HepG2 (cell line): Measurements from ENCODE around the gene DDX20. TPM values are rescaled to one million over a fixed set of nuclear protein-coding genes. Genes with fewer than 3 reads are reported as not detected.

ENCODE experiments used
- ATAC-seq: fragments of 200-7000 bp; cut with Tn5 transposase; 3 replicates; pipeline ENCODE4 v1.9.1; 2020; ENCODE audit warnings: mild to moderate bottlenecking, moderate library complexity
- BruUV-seq: library from RNA; stranded (reverse); fragments of 400-500 nt; replicated peaks from 2 replicates; lab custom pipeline; 2021; lab: Mats Ljungman, UMichigan
- CTCF ChIA-PET: fragments of 300-600 bp; formaldehyde crosslinking; extraction: SDS; loops from one replicate; lab custom pipeline; 2021; ENCODE audit warnings: low total read pairs, inconsistent platforms, low intra/inter-chr PET ratio; lab: Yijun Ruan, JAX
- POLR2A ChIA-PET: fragments of 350-600 bp; sonication (Branson Sonifier 250); formaldehyde crosslinking; loops from one replicate; lab custom pipeline; 2020; ENCODE audit warnings: antibody characterized with exemption, inconsistent platforms; lab: Yijun Ruan, JAX
- DNase-seq: peaks from one replicate; pipeline ENCODE4 v3.0.0-alpha.2; 2015; ENCODE audit warnings: low spot score
- FAIRE-seq: peaks from 3 replicates; lab custom pipeline; 2011; peaks lifted over from hg19 to GRCh38; lab: Jason Lieb, UNC
- H2AFZ ChIP-seq: one replicate; pipeline ENCODE4 v1.6.1; 2011; ENCODE audit warnings: low read length, inconsistent platforms
- H3K27ac ChIP-seq: fragments of 300-600 bp; 3 replicates; pipeline ENCODE4 v1.8.0; 2011; ENCODE audit warnings: mixed run types, mild to moderate bottlenecking, mixed read lengths, low read length, inconsistent platforms; ENCODE audit not compliant: insufficient read depth; ENCODE audit errors: extremely low read length
- H3K27me3 ChIP-seq, 2 experiments: fragments of 200-600 bp in 1 of 2; 2 replicates in 1 of 2; 3 replicates in 1 of 2; pipeline versions ENCODE4 v1.6.0 to v1.8.0; 2011; ENCODE audit warnings: low read length in 2 of 2, mild to moderate bottlenecking in 2 of 2, moderate library complexity in 2 of 2, inconsistent platforms in 1 of 2; ENCODE audit not compliant: insufficient read depth in 2 of 2, control insufficient read depth in 1 of 2
- H3K36me3 ChIP-seq, 2 experiments: fragments of 200-600 bp in 1 of 2; replicated peaks in 1 of 2; 2 replicates in 1 of 2; 3 replicates in 1 of 2; pipeline versions ENCODE4 v1.5.1 to v1.8.0; 2011; ENCODE audit warnings: low read length in 2 of 2, inconsistent platforms in 1 of 2; ENCODE audit not compliant: insufficient read depth in 2 of 2, control insufficient read depth in 1 of 2
- H3K4me1 ChIP-seq: 2 replicates; pipeline ENCODE4 v1.5.1; 2012; ENCODE audit warnings: low read length, inconsistent platforms; ENCODE audit not compliant: insufficient read depth
- H3K4me2 ChIP-seq: 2 replicates; pipeline ENCODE4 v1.6.0; 2011; ENCODE audit warnings: low read depth, low read length, inconsistent platforms
- H3K4me3 ChIP-seq, 3 experiments: fragments of 200-600 bp in 1 of 3; sonication (generic), shearing (Covaris generic) in 1 of 3; replicated peaks in 1 of 3; 2 replicates each; pipeline ENCODE4 v1.5.1; 2011 to 2016; ENCODE audit warnings: low read length in 3 of 3, inconsistent platforms in 2 of 3, low read depth in 2 of 3, mild to moderate bottlenecking in 2 of 3, control low read depth in 1 of 3, mixed read lengths in 1 of 3; ENCODE audit not compliant: insufficient read depth in 1 of 3
- H3K79me2 ChIP-seq: one replicate; pipeline ENCODE4 v1.6.1; 2011; ENCODE audit warnings: low read length, inconsistent platforms; ENCODE audit not compliant: insufficient read depth
- H3K9ac ChIP-seq: 2 replicates; pipeline ENCODE4 v1.6.0; 2011; ENCODE audit warnings: mild to moderate bottlenecking, low read depth, low read length, inconsistent platforms; ENCODE audit not compliant: insufficient read depth
- H3K9me3 ChIP-seq: 2 replicates; pipeline ENCODE4 v1.5.1; 2012; ENCODE audit warnings: mild to moderate bottlenecking, low read length
- H4K20me1 ChIP-seq: 2 replicates; pipeline ENCODE4 v1.6.0; 2011; ENCODE audit warnings: inconsistent platforms, mild to moderate bottlenecking, low read length, moderate library complexity; ENCODE audit not compliant: insufficient read depth
- FOXA3 ChIP-seq: IDR thresholded peaks from 2 replicates; pipeline ENCODE4 v1.6.1; 2016; ENCODE audit warnings: missing genetic modification reagents, missing compliant biosample characterization
- FOXK1 ChIP-seq: sonication (generic); formaldehyde crosslinking; IDR thresholded peaks from 2 replicates; pipeline ENCODE4 v1.4.0; 2020; ENCODE audit warnings: low read depth, missing genetic modification reagents, borderline replicate concordance
- HDAC6 ChIP-seq: fragments of 200-600 bp; sonication (generic); IDR thresholded peaks from 2 replicates; pipeline ENCODE4 v1.7.0; 2017; ENCODE audit warnings: mild to moderate bottlenecking, antibody characterized with exemption, low read length, low read depth
- RARA ChIP-seq: IDR thresholded peaks from 2 replicates; pipeline ENCODE4 v1.6.1; 2016; ENCODE audit warnings: missing genetic modification reagents, missing compliant biosample characterization
- SAP130 ChIP-seq: IDR thresholded peaks from 2 replicates; pipeline ENCODE4 v1.6.1; 2016; ENCODE audit warnings: low read depth
- ZNF740 ChIP-seq: sonication (generic); formaldehyde crosslinking; IDR thresholded peaks from 2 replicates; pipeline ENCODE4 v1.4.0; 2020; ENCODE audit warnings: missing genetic modification reagents
- WGBS: methylation state at CpG from one replicate; pipeline ENCODE4 v1.1.6; 2017; ENCODE audit warnings: low lambda C conversion rate; 5-methylcytosine and 5-hydroxymethylcytosine counted together
- in situ Hi-C: cut with HindIII; loops from 2 replicates; pipeline ENCODE4 v1.10.0; 2017; ENCODE audit warnings: low pct_unique_long_range_greater_than_20kb; ENCODE audit not compliant: extremely low pct_ligation_motif_present
- intact Hi-C: fragments of 100-400 bp; cut with micrococcal nuclease; formaldehyde crosslinking; loops from one replicate; pipeline ENCODE4 v1.10.0; 2022; ENCODE audit not compliant: unreplicated experiment
- polyA plus RNA-seq, 8 experiments: library from polyadenylated mRNA; depleted of rRNA in 3 of 8; stranded (reverse) in 7 of 8; unstranded in 1 of 8; fragments of >200 nt; fragmentation: Illumina TruSeq in 4 of 8; extraction: Trizol in 4 of 8; gene quantifications; 2 replicates each; pipeline versions ENCODE4 v1.2.1 to v1.2.3, GENCODE V29; 2011 to 2016; ENCODE audit warnings: low read depth in 4 of 8, missing spikeins in 1 of 8, mixed read lengths in 1 of 8; ENCODE audit not compliant: insufficient read depth in 1 of 8
- total RNA-seq, 5 experiments: library from RNA; depleted of rRNA; stranded (reverse); fragments of >200 nt; fragmentation: Illumina TruSeq; extraction: Trizol; gene quantifications; 2 replicates each; pipeline ENCODE4 v1.2.3, GENCODE V29; 2016; ENCODE audit warnings: low read depth in 1 of 5

The DDX20 gene
- total and polyA plus RNA-seq, 2 of the 13 experiments (the other 11 are each of a cell fraction or from before 2014, with no cell fraction given): 4.0 to 14.3 TPM

- Histone ChIP-seq H3K4me3 (no peak overlapping the region), H3K4me2 (peak overlapping the region; percentile 29; the same call in 1 of the 2 replicates), H3K9me3 (no peaks in the 10 kb centered on the region), H3K27ac (no peak overlapping the region), H3K27me3 (no peaks in the 10 kb centered on the region), H3K36me3 (no peaks in the 10 kb centered on the region), H2AFZ (no peak overlapping the region), H4K20me1 (no peaks in the 10 kb centered on the region), H3K4me1 (peaks cover 51% of the 10 kb centered on the region), H3K79me2 (no peaks in the 10 kb centered on the region), H3K9ac (no peak overlapping the region)
- peak; percentile 55; the same call in 1 of the 2 replicates for TF ChIP-seq FOXA3 (CRISPR knock-in tag)
- no peak for TF ChIP-seq ZNF740 (CRISPR knock-in tag)
- TF ChIP-seq HDAC6: no peak
- TF ChIP-seq SAP130 (CRISPR knock-in tag): peak; percentile 36; the same call in 1 of the 2 replicates
- 0 out of 2 replicates have a peak, but pooled peaks have one; percentile 16 for TF ChIP-seq FOXK1 (CRISPR knock-in tag)
- 0 out of 2 replicates have a peak, but pooled peaks have one; percentile 13 for TF ChIP-seq RARA
- POLR2A ChIA-PET: interaction anchor here (0.7 kb wide), 1 partner anchor 19 kb away, joined by 3 read pairs; the partner anchor contains the start of gene INKA2
- FAIRE-seq: no peak
- no TSS peak for BruUV-seq
- 61% methylated on average over 7 of the region's 7 CpGs for WGBS
- CTCF ChIA-PET: no interaction called here
- no peak for DNase-seq
- ATAC-seq: peak; percentile 16
- in situ Hi-C loops (loop anchor here (5.0 kb wide), 1 partner anchor 37 kb away; the partner anchor contains the start of gene DDX20), intact Hi-C loops (no loop called here)
These were observed 35.3 kb upstream of the DDX20 start for GRCh38 chr1:111720274-111720976.
